Endothelial cell of umbilical vein (primary cell): Measurements from ENCODE around the gene AMIGO2. TPM values are rescaled to one million over a fixed set of nuclear protein-coding genes. Genes with fewer than 3 reads are reported as not detected.

ENCODE experiments used
- BruUV-seq: library from RNA; stranded (reverse); fragments of 400-500 nt; replicated peaks from 2 replicates; lab custom pipeline; 2021; lab: Mats Ljungman, UMichigan
- CTCF ChIA-PET: fragments of 300-600, 350-600 bp; sonication (Branson Sonifier 250); formaldehyde crosslinking; loops from one replicate; lab custom pipeline; 2021; ENCODE audit warnings: antibody characterized with exemption, inconsistent platforms; lab: Charles Lee
- POLR2A ChIA-PET: fragments of 300-600, 350-600 bp; sonication (Branson Sonifier 250); formaldehyde crosslinking; loops from one replicate; lab custom pipeline; 2021; ENCODE audit warnings: antibody characterized with exemption, inconsistent platforms; lab: Charles Lee
- DNase-seq: peaks from one replicate; pipeline ENCODE4 v3.0.0-alpha.2; 2011; ENCODE audit warnings: low read depth, low spot score
- FAIRE-seq: peaks from 2 replicates; lab custom pipeline; 2011; peaks lifted over from hg19 to GRCh38; lab: Jason Lieb, UNC
- H2AFZ ChIP-seq: 2 replicates; pipeline ENCODE4 v1.6.0; 2012; ENCODE audit warnings: low read depth, low read length, control low read depth, inconsistent platforms
- H3K27ac ChIP-seq: 2 replicates; pipeline ENCODE4 v1.5.1; 2011; ENCODE audit warnings: low read depth, mild to moderate bottlenecking, control low read depth, low read length, moderate library complexity; ENCODE audit not compliant: insufficient read depth
- H3K27me3 ChIP-seq, 2 experiments: 2 replicates each; pipeline versions ENCODE4 v1.6.0 to v1.6.1; 2011; ENCODE audit warnings: low read length in 2 of 2, mixed read lengths in 1 of 2; ENCODE audit not compliant: control insufficient read depth in 2 of 2, insufficient read depth in 2 of 2
- H3K36me3 ChIP-seq, 2 experiments: 2 replicates in 1 of 2; 3 replicates in 1 of 2; pipeline ENCODE4 v1.5.1; 2011; ENCODE audit warnings: low read length in 2 of 2, mild to moderate bottlenecking in 1 of 2, moderate library complexity in 1 of 2; ENCODE audit not compliant: control insufficient read depth in 2 of 2, insufficient read depth in 2 of 2; ENCODE audit errors: extremely low read depth in 1 of 2
- H3K4me1 ChIP-seq: 3 replicates; pipeline ENCODE4 v1.5.1; 2011; ENCODE audit warnings: mild to moderate bottlenecking, low read length; ENCODE audit not compliant: control insufficient read depth, insufficient read depth; ENCODE audit errors: extremely low read depth
- H3K4me2 ChIP-seq: 2 replicates; pipeline ENCODE4 v1.6.1; 2011; ENCODE audit warnings: low read length, control low read depth, mixed read lengths; ENCODE audit not compliant: insufficient read depth
- H3K4me3 ChIP-seq, 3 experiments: fragments of 200-600 bp in 1 of 3; sonication (generic), shearing (Covaris generic) in 1 of 3; replicated peaks in 1 of 3; 2 replicates each; pipeline ENCODE4 v1.5.1; 2011 to 2016; ENCODE audit warnings: control low read depth in 3 of 3, low read length in 3 of 3, mild to moderate bottlenecking in 2 of 3, inconsistent platforms in 1 of 3, low read depth in 1 of 3, moderate library complexity in 1 of 3; ENCODE audit not compliant: insufficient read depth in 1 of 3
- H3K79me2 ChIP-seq: 2 replicates; pipeline ENCODE4 v1.6.0; 2012; ENCODE audit warnings: low read length, inconsistent platforms; ENCODE audit not compliant: control insufficient read depth, insufficient read depth
- H3K9ac ChIP-seq: replicated peaks from 2 replicates; pipeline ENCODE3; 2011; ENCODE audit warnings: low read length, control low read depth; ENCODE audit not compliant: insufficient read depth; ENCODE audit errors: extremely low read depth
- H3K9me1 ChIP-seq: replicated peaks from 3 replicates; pipeline ENCODE4 v1.6.0; 2011; ENCODE audit warnings: mild to moderate bottlenecking, low read length; ENCODE audit not compliant: control insufficient read depth, insufficient read depth; ENCODE audit errors: extremely low read depth
- H3K9me3 ChIP-seq: replicated peaks from 2 replicates; pipeline ENCODE4 v1.5.1; 2012; ENCODE audit warnings: low read length, inconsistent platforms; ENCODE audit not compliant: control insufficient read depth, insufficient read depth
- H4K20me1 ChIP-seq: replicated peaks from 2 replicates; pipeline ENCODE3; 2011; ENCODE audit warnings: mild to moderate bottlenecking, low read length; ENCODE audit not compliant: control insufficient read depth, insufficient read depth; ENCODE audit errors: extremely low read depth
- CTCF ChIP-seq, 2 donors: IDR thresholded peaks; 1 replicate in 1 of 2; 2 replicates in 1 of 2; pipeline ENCODE4 v1.5.1; 2011; ENCODE audit warnings: low read length in 2 of 2, mild to moderate bottlenecking in 2 of 2, moderate library complexity in 2 of 2, control low read depth in 1 of 2, inconsistent platforms in 1 of 2, low read depth in 1 of 2; ENCODE audit not compliant: insufficient read depth in 1 of 2; ENCODE audit errors: extremely low read depth in 1 of 2
- EZH2 ChIP-seq: IDR thresholded peaks from 2 replicates; pipeline ENCODE4 v1.6.1; 2012; ENCODE audit warnings: borderline replicate concordance, low read depth, mild to moderate bottlenecking, moderate library complexity, low read length, inconsistent platforms; ENCODE audit not compliant: severe bottlenecking
- FOS ChIP-seq: IDR thresholded peaks from 2 replicates; pipeline ENCODE4 v1.6.1; 2011; ENCODE audit warnings: mild to moderate bottlenecking, low read length, moderate library complexity, borderline replicate concordance; ENCODE audit not compliant: insufficient read depth
- GATA2 ChIP-seq: IDR thresholded peaks from 2 replicates; pipeline ENCODE4 v1.7.0; 2011; ENCODE audit warnings: low read depth, mild to moderate bottlenecking, moderate library complexity, mixed read lengths, low read length; ENCODE audit not compliant: insufficient read length, insufficient read depth
- JUN ChIP-seq: IDR thresholded peaks from 2 replicates; pipeline ENCODE4 v1.6.1; 2011; ENCODE audit warnings: borderline replicate concordance, low read depth; ENCODE audit not compliant: insufficient read length, insufficient read depth
- MAX ChIP-seq: IDR thresholded peaks from 2 replicates; pipeline ENCODE4 v1.6.1; 2011; ENCODE audit not compliant: insufficient read depth, insufficient read length
- MYC ChIP-seq: IDR thresholded peaks from one replicate; pipeline ENCODE4 v1.6.1; 2011; ENCODE audit warnings: mild to moderate bottlenecking, low read depth, low read length
- POLR2A ChIP-seq: IDR thresholded peaks from 2 replicates; pipeline ENCODE4 v1.6.1; 2012; ENCODE audit warnings: low read depth, mild to moderate bottlenecking, control low read depth, low read length
- POLR2AphosphoS5 ChIP-seq: IDR thresholded peaks from 2 replicates; pipeline ENCODE4 v1.6.1; 2012; ENCODE audit warnings: low read depth, mild to moderate bottlenecking, control low read depth, low read length, moderate library complexity; ENCODE audit not compliant: insufficient read depth
- dilution Hi-C: fragments of 300-500 bp; cut with MboI; formaldehyde crosslinking; loops from one replicate; pipeline ENCODE4 v1.15.0; 2019; ENCODE audit warnings: low sequenced_read_pairs; ENCODE audit not compliant: extremely low pct_ligation_motif_present
- intact Hi-C: fragments of 100-400 bp; cut with micrococcal nuclease; formaldehyde crosslinking; loops from one replicate; pipeline ENCODE4 v1.10.0; 2022
- polyA plus RNA-seq, 4 experiments: library from polyadenylated mRNA; depleted of rRNA in 3 of 4; stranded (reverse) in 3 of 4; unstranded in 1 of 4; fragments of >200 nt; gene quantifications; 2 replicates each; pipeline versions ENCODE4 v1.2.1 to v1.2.3, GENCODE V29; 2011 to 2012; ENCODE audit warnings: missing spikeins in 1 of 4
- total RNA-seq: library from RNA; stranded (reverse); gene quantifications from 2 replicates; pipeline ENCODE4 v1.2.3, GENCODE V29; 2021

The AMIGO2 gene
- total and polyA plus RNA-seq, 2 donors (not counting 3 experiments of a cell fraction or from before 2014, with no cell fraction given) = 5.4 to 7.5 TPM

DNA sequence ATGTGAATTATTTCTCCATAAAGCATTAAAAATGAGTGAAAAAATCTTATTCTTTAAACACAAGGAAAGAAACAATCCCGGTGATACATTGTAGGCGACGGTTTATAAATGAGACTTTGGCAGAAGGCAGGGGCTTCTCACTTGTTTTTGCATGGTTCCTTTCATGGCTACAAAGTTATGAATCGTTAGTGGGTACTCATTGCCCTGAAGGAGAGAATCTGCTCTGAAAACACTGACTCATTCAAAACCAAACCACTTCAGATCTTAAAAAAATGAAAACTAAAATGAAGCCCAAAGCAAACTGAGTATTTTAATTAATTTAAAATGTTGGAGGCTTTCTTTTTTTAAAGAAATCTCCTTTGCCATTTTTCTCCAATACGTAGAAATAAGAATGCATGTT lies 41.4 kb upstream of the AMIGO2 start:
- Histone ChIP-seq H3K79me2 (no peaks in the 10 kb centered on the region), H3K9ac (no peak overlapping the region), H3K9me3 (no peaks in the 10 kb centered on the region), H3K4me2 (no peak overlapping the region), H3K4me1 (no peaks in the 10 kb centered on the region), H3K4me3 (no peak overlapping the region), H3K36me3 (no peaks in the 10 kb centered on the region), H3K27ac (no peak overlapping the region), H2AFZ (no peak overlapping the region), H3K9me1 (no peaks in the 10 kb centered on the region), H3K27me3 (no peaks in the 10 kb centered on the region), H4K20me1 (no peaks in the 10 kb centered on the region)
- POLR2A ChIA-PET = no interaction called here
- dilution Hi-C loops = no loop called here
- no peak for DNase-seq
- CTCF ChIA-PET = no interaction called here
- TF ChIP-seq MAX = no peak
- TF ChIP-seq FOS = no peak
- TF ChIP-seq POLR2AphosphoS5 = no peak
- no peak for TF ChIP-seq EZH2
- no peak for TF ChIP-seq POLR2A
- no peak for TF ChIP-seq MYC
- no peak for TF ChIP-seq CTCF (IDR thresholded peaks at IDR 0.05; ENCODE audit: extremely low read depth in 1 of 2, insufficient read depth in 1 of 2, low read depth in 1 of 2, low read length in 2 of 2)
- no peak for TF ChIP-seq GATA2
- no peak for TF ChIP-seq JUN
- FAIRE-seq = no peak
- BruUV-seq = no TSS peak
- intact Hi-C loops = no loop called here
